ENCODE data around the gene TM9SF2. TPM values are rescaled to one million over a fixed set of nuclear protein-coding genes. Genes with fewer than 3 reads are reported as not detected.

TM9SF2 gene
- total RNA-seq, 1 donor from 2014 or later = 122 TPM

- Mint-ChIP-seq H3K27ac (ENCODE audit: unreplicated experiment) (peak overlapping the region; percentile 78), H3K36me3 (ENCODE audit: unreplicated experiment) (no peaks in the 10 kb centered on the region), H3K27me3 (ENCODE audit: unreplicated experiment) (no peaks in the 10 kb centered on the region), H3K9me3 (ENCODE audit: unreplicated experiment) (no peaks in the 10 kb centered on the region), H3K4me1 (ENCODE audit: unreplicated experiment) (peaks cover 20% of the 10 kb centered on the region), H3K4me3 (ENCODE audit: unreplicated experiment) (peak overlapping the region; percentile 81)
- peak; percentile 23 for TF ChIP-seq CTCF (IDR thresholded peaks at IDR 0.05)
- DNase-seq (ENCODE audit: extremely low spot score, unreplicated experiment) = no peak
Observed at GRCh38 chr13:99605420-99606323, 104.4 kb downstream of the TM9SF2 start.

- TF ChIP-seq CTCF (IDR thresholded peaks at IDR 0.05) = no peak
- Mint-ChIP-seq H3K36me3 (ENCODE audit: unreplicated experiment) (no peaks in the 10 kb centered on the region), H3K4me3 (ENCODE audit: unreplicated experiment) (peak within 1 kb of the TSS; percentile 81), H3K4me1 (ENCODE audit: unreplicated experiment) (peaks cover 25% of the 10 kb centered on the region), H3K9me3 (ENCODE audit: unreplicated experiment) (no peaks in the 10 kb centered on the region), H3K27ac (ENCODE audit: unreplicated experiment) (peak within 1 kb of the TSS; percentile 78), H3K27me3 (ENCODE audit: unreplicated experiment) (no peaks in the 10 kb centered on the region)
- DNase-seq (ENCODE audit: extremely low spot score, unreplicated experiment) = peak; percentile 95
Observed at GRCh38 chr13:99606324-99607066, 105.2 kb downstream of the TM9SF2 start, which contains the start of gene CLYBL. Gene CLYBL, plus strand, starts transcription at chr13:99606690.

- no peaks in the 10 kb centered on the region for H3K27me3 Mint-ChIP-seq (ENCODE audit: unreplicated experiment)
- peak overlapping the region; percentile 18 for H3K4me3 Mint-ChIP-seq (ENCODE audit: unreplicated experiment)
- H3K27ac Mint-ChIP-seq (ENCODE audit: unreplicated experiment) = no peak overlapping the region
- no peaks in the 10 kb centered on the region for H3K36me3 Mint-ChIP-seq (ENCODE audit: unreplicated experiment)
- no peak for DNase-seq (ENCODE audit: extremely low spot score, unreplicated experiment)
- H3K9me3 Mint-ChIP-seq (ENCODE audit: unreplicated experiment) = no peaks in the 10 kb centered on the region
- H3K4me1 Mint-ChIP-seq (ENCODE audit: unreplicated experiment) = peaks cover 25% of the 10 kb centered on the region
- TF ChIP-seq CTCF (IDR thresholded peaks at IDR 0.05) = no peak
Observed at GRCh38 chr13:99608345-99608744, 107.1 kb downstream of the TM9SF2 start.

- Mint-ChIP-seq H3K27ac (ENCODE audit: unreplicated experiment) (no peak overlapping the region), H3K4me1 (ENCODE audit: unreplicated experiment) (peaks cover 24% of the 10 kb centered on the region)
Observed at GRCh38 chr13:99610702-99611289, 109.5 kb downstream of the TM9SF2 start.

More at GRCh38 chr13:99610702-99611289, 109.5 kb downstream of the TM9SF2 start:
- H3K4me3 Mint-ChIP-seq (ENCODE audit: unreplicated experiment) = no peak overlapping the region
- TF ChIP-seq CTCF (IDR thresholded peaks at IDR 0.05) = no peak
- no peaks in the 10 kb centered on the region for H3K27me3 Mint-ChIP-seq (ENCODE audit: unreplicated experiment)
- DNase-seq (ENCODE audit: extremely low spot score, unreplicated experiment) = no peak
- no peaks in the 10 kb centered on the region for H3K9me3 Mint-ChIP-seq (ENCODE audit: unreplicated experiment)
- H3K36me3 Mint-ChIP-seq (ENCODE audit: unreplicated experiment) = no peaks in the 10 kb centered on the region

Other genes starting within 250 kb of the TM9SF2 start
- not detected in 2 replicates for gene GPR18, start 243.1 kb upstream of the TM9SF2 start, total RNA-seq
- gene GPR183, start 194.1 kb upstream of the TM9SF2 start, total RNA-seq = 0.19 TPM in 1 of 2 replicates, not detected in the other
- gene CLYBL, start 105.2 kb downstream of the TM9SF2 start, total RNA-seq = 4.4 and 6.4 TPM in 2 replicates

All from osteocyte (in vitro differentiated cells).